Stimulated activated CD8-positive, alpha-beta memory T cell treated with anti-CD3 and anti-CD28 coated beads, Interleukin-7, amount 100 ng/mL, for 1 hour (primary cell): Measurements from ENCODE around the gene DBH.
A peak's percentile ranks its signal among the peaks of the same experiment; 100 is the strongest.
"Not testable (repeated sequence)": the region's sequence is repeated elsewhere in the genome, so short reads cannot be mapped to it uniquely, and the experiment has no call there.

ENCODE experiments used
- DNase-seq, 2 donors: peaks; one replicate each; pipeline ENCODE4 v3.0.0-alpha.2; 2020; ENCODE audit warnings: low read depth in 2 of 2

The DBH gene

DNA sequence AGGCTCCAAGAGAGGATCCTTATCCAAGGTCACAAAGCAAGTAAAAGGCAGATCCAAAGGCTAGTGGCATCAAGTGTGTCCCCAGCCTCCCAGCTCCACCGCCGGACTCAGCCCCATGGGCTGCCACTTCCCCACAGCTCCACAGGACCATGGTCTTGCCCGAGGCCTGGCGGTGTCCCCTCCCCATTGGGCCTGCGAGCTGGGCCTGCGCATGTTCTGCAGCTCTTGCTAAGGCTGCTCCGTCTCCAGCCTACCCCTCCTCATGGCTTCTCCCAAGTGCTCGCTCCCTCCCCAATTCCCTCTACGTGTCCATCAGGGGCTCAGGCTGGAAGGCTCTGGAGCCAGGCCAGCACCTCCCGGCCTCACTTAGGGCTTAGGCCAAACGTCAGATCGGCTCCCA, 29.4 kb downstream of the DBH start:
- no peak for DNase-seq

GRCh38 chr9:133666387-133666786, 30.2 kb downstream of the DBH start:
- no peak for DNase-seq

DNA sequence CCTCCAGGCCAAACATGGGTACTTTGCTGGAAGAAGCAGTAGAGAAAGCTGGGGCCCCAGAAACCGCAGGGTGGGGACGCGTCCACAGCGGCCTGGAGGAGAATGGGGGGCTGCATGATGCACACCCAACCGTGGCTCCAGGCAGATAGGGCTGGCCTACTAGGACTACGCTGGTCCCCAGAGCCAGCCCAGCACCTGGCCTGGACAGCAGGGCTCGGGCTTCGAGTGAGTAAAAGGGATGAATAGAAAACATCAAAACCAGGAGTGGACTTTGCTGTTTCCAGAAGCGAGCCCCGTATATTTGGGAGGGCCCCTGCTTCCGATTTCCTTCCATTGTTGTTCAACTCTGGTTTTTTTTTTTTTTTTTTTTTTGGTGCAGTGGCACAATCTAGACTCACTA, 30.7 kb downstream of the DBH start:
- DNase-seq, result no peak

DNA sequence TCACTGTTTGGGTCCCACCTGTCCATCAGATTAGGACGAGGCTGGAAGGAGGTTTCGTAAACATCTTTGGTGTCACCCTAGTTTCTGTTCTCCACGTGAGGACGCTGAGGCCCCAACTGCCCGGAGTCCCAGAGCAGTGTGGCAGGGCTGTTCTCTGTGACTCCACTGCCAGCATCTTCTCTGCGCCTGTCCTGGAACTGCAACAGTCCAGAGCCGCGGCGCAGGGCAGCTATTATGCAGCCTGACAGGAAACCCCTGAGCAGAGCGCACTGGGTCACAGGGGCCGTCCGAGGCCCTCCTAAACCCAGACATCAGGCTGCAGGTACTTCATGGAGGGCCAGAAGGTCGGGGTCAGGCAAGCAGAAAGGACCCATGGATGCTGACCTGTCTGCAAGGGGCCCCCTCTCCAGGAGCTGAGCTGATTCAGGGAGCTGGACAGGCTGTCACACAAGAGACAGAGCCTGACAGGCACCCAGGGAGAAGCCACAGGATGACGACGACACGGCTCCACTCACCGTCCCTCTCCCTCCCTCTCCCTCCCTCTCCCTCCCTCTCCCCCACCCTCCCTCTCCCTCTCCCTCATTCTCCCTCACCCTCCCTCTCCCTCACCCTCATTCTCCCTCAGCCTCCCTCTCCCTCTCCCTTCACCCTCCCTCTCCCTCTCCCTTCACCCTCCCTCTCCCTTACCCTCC, 31.7 kb downstream of the DBH start:
- no peak for DNase-seq

- DNase-seq, result no peak
Measured at GRCh38 chr9:133669182-133669801, 33.1 kb downstream of the DBH start.

GRCh38 chr9:133670466-133670865, 34.3 kb downstream of the DBH start:
- DNase-seq, result no peak

DNA sequence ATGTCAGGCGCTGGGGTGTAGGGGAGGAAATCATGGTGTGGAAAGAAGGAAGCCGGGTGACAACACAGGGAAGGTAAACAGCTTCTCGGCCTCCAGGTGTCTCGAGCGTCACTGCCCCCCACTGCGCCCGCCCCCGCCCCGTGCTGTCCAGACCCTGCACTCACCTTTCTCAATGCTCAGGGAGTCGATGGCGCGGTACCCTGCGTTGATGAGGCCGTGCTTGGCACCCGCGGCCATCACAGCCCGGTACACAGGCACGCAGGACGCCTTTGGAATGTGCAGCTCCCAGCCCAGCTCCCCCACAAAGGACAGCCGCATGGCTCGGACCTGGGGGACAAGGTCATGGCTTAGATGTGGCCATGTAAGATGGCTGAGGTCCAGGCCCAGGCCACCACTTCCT, 35.2 kb downstream of the DBH start:
- no peak for DNase-seq

- no peak for DNase-seq
Measured at GRCh38 chr9:133672503-133673257, 36.5 kb downstream of the DBH start.

GRCh38 chr9:133673258-133673655, 37.1 kb downstream of the DBH start:
- DNase-seq, result no peak

GRCh38 chr9:133674091-133674490, 37.9 kb downstream of the DBH start:
- no peak for DNase-seq

DNA sequence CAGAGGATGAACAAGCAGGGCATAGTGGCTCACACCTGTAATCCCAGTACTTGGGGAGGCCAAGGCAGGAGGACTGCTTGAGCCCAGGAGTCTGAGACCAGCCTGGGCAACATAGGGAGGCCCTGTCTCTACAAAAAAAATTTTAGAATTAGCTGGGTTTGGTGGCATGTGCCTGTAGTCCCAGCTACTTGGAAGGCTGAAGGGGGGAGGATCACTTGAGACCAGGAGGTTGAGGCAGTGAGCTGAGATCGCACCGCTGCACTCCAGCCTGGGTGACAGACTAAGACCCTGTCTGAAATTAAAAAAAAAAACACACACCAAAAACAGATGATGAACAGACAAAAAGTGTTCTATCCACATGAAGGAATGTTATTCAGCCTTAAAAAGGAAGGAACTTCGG, 39.6 kb downstream of the DBH start:
- not testable (repeated sequence) for DNase-seq

DNA sequence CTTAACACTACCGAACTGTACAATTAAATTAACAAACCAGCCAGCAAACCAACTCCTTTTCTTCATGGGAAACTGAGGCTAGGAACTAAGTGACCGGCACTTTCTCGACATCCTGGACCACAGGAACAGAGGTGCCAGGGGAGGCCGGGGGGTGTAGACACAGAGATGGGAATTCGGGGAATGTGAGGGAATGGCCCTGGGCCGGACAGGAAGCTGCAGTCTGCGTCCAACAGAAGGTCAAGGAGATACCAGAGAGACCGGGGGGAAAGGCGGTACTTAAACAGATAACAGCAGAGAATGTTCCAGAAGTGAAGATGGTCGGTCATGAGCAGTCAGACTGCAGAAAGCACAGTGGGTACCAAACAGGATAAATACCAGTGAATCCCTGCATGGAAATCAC, 40.3 kb downstream of the DBH start:
- no peak for DNase-seq

DNA sequence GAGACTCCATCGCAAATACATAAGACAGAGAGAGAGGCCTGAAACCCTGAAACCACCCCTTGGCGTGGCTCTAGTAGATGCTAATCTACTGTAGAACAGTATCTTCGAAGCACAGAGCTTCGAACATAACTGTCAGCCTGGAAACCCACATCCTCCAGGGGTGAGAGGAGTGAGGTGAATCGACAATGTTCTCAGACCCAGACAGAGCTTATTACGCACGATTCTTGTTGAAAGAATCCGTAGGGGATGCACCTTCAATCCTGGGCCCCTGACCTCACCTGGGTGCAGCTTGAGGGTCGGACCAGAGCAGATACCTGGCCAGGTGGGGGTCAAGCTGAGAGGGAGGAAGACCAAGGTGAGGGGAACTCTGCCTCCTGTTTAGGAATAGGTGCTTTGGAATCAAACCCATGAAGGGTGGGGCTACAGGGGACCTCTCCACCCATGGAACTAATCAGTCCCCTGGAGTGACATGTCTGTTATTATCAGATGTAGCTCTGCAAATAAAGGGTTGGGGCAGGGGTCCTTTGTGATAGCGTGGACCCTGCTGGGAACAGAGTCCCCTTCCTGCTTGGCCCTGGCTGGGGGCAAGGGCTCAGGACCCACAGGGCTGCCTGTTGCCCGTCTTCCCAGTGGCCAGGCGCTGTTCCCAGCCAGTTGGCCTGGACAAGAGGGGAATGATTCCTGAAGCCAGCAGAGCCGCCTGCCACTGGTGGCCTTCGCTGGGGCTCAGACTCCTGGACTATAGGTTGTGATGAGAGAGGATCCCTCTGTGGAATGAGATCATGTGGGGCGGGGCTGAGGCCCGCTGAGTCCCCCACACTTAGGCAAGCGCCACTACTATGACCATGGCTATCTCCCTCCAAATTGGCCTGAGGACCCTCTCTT, 41.2 kb downstream of the DBH start:
- DNase-seq, result peak in 1 of 2 donors; percentile 23

- DNase-seq, result no peak
Measured at GRCh38 chr9:133679056-133679455, 42.9 kb downstream of the DBH start.

- no peak for DNase-seq
Measured at GRCh38 chr9:133679466-133680061, 43.4 kb downstream of the DBH start.

- DNase-seq, result no peak
Measured at GRCh38 chr9:133680250-133680975, 44.2 kb downstream of the DBH start.

DNA sequence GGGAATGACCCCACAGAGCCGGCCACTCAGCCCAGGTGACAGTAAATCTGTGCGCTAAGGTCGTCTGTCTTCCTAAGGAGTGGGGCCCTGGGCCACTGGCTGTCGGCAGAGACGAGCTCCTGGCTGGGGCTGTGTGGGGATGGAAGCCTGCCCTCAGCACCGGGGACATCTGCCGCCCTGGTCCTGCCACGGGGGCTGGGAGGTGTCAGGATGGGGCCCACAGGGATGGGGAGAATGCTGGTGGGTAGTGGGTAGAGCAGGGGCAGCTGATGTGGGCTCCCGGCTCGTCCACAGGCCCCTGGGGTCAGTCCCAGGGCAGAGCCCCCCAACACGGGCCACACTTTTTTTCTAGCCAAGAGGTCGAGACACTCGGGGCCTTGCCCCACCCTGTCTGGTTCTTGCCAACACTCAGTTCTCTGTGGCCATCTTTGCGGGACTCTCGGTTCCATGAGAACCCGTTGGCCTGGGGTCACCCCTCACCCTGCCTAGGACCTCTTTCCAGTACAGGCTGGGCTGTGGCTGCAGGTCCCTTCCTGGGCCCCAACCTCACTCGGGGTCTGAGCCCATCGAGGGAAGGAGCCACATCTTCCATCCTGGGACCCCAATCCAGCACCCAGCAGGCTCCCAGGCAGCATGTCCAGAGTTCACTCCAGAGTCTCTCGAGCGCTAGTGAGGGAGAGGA, 45.0 kb downstream of the DBH start:
- no peak for DNase-seq

- no peak for DNase-seq
Measured at GRCh38 chr9:133681658-133682306, 45.6 kb downstream of the DBH start.

- DNase-seq, result no peak
Measured at GRCh38 chr9:133682818-133683585, 46.8 kb downstream of the DBH start.
